HEK293T (cell line): ENCODE results near the gene POLR2C.

Source experiments
- ARNT ChIP-seq: fragments of 450-650 bp; IDR thresholded peaks from 2 replicates; pipeline ENCODE4 v1.6.1; 2017; ENCODE audit warnings: mild to moderate bottlenecking
- BHLHE40 ChIP-seq: fragments of 450-650 bp; IDR thresholded peaks from 2 replicates; pipeline ENCODE4 v1.6.1; 2016; ENCODE audit warnings: mild to moderate bottlenecking, moderate library complexity, borderline replicate concordance
- CTBP1 ChIP-seq: fragments of 450-650 bp; IDR thresholded peaks from 2 replicates; pipeline ENCODE4 v1.6.1; 2016; ENCODE audit warnings: borderline replicate concordance
- ELF4 ChIP-seq: fragments of 450-650 bp; IDR thresholded peaks from 2 replicates; pipeline ENCODE4 v1.6.1; 2017; ENCODE audit warnings: antibody characterized with exemption
- FOXK2 ChIP-seq: fragments of 450-650 bp; IDR thresholded peaks from 2 replicates; pipeline ENCODE4 v1.6.1; 2016; ENCODE audit warnings: mild to moderate bottlenecking
- FOXM1 ChIP-seq: fragments of 450-650 bp; IDR thresholded peaks from 2 replicates; pipeline ENCODE4 v1.6.1; 2017; ENCODE audit warnings: mild to moderate bottlenecking, borderline replicate concordance
- HDGF ChIP-seq: fragments of 450-650 bp; IDR thresholded peaks from 2 replicates; pipeline ENCODE4 v1.6.1; 2017; ENCODE audit warnings: antibody characterized with exemption, borderline replicate concordance
- LEF1 ChIP-seq: fragments of 450-650 bp; IDR thresholded peaks from 2 replicates; pipeline ENCODE4 v1.6.1; 2017; ENCODE audit warnings: mild to moderate bottlenecking, borderline replicate concordance
- NFRKB ChIP-seq: fragments of 450-650 bp; IDR thresholded peaks from 2 replicates; pipeline ENCODE4 v1.6.1; 2016; ENCODE audit warnings: mild to moderate bottlenecking, moderate library complexity
- SP1 ChIP-seq: fragments of 450-650 bp; IDR thresholded peaks from 2 replicates; pipeline ENCODE4 v1.6.1; 2017
- SUZ12 ChIP-seq: fragments of 450-650 bp; IDR thresholded peaks from 2 replicates; pipeline ENCODE4 v1.6.1; 2016; ENCODE audit warnings: mild to moderate bottlenecking
- TARDBP ChIP-seq: fragments of 450-650 bp; IDR thresholded peaks from 2 replicates; pipeline ENCODE4 v1.6.1; 2016
- ZNF384 ChIP-seq: fragments of 450-650 bp; IDR thresholded peaks from 2 replicates; pipeline ENCODE4 v1.6.1; 2016
- TF ChIP-seq, protein P1 (sequence below): fragments of 450-650 bp; IDR thresholded peaks from 2 replicates; pipeline ENCODE4 v1.6.1; 2016

DNA sequence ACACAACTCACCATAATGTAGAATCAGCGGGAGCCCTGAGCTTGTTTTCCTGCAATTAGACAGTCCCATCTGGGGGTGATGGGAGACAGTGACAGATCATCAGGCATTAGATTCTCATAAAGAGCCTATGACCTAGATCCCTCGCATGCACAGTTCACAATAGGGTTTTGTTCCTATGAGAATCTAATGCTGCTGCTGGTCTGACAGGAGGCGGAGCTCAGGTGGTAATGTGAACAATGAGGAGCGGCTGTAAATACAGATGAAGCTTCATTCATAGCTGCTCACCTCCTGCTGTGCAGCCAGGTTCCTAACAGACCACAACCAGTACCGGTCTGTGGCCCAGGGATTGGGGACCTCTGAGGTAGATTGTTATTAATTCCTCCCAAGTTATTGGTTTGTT, 26.8 kb downstream of the POLR2C start:
- TF ChIP-seq BHLHE40, result no peak
- no peak for TF ChIP-seq LEF1
- TF ChIP-seq CTBP1, result no peak
- TF ChIP-seq HDGF, result no peak
- no peak for TF ChIP-seq NFRKB
- no peak for TF ChIP-seq ELF4
- TF ChIP-seq ZNF384, result no peak
- TF ChIP-seq TARDBP, result no peak
- no peak for TF ChIP-seq ARNT
- TF ChIP-seq SUZ12, result no peak
- TF ChIP-seq SP1, result no peak
- no peak for TF ChIP-seq FOXM1
- TF ChIP-seq, protein P1, sequence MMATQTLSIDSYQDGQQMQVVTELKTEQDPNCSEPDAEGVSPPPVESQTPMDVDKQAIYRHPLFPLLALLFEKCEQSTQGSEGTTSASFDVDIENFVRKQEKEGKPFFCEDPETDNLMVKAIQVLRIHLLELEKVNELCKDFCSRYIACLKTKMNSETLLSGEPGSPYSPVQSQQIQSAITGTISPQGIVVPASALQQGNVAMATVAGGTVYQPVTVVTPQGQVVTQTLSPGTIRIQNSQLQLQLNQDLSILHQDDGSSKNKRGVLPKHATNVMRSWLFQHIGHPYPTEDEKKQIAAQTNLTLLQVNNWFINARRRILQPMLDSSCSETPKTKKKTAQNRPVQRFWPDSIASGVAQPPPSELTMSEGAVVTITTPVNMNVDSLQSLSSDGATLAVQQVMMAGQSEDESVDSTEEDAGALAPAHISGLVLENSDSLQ, result no peak
- no peak for TF ChIP-seq FOXK2
